PC-9 (cell line): ENCODE measurements around the gene IMMP2L. TPM values are rescaled to one million over a fixed set of nuclear protein-coding genes. Genes with fewer than 3 reads are reported as not detected.

ENCODE experiments used
- BruUV-seq: library from RNA; stranded (reverse); fragments of 400-500 nt; replicated peaks from 2 replicates; lab custom pipeline; 2021; lab: Mats Ljungman, UMichigan
- CTCF ChIA-PET: fragments of 300-600 bp; sonication (Branson Sonifier 250); formaldehyde crosslinking; loops from one replicate; lab custom pipeline; 2022; ENCODE audit warnings: antibody characterized with exemption; lab: Charles Lee
- POLR2A ChIA-PET: fragments of 300-600 bp; sonication (Branson Sonifier 250); formaldehyde crosslinking; loops from one replicate; lab custom pipeline; 2022; ENCODE audit warnings: antibody characterized with exemption; ENCODE audit not compliant: unreplicated experiment; lab: Charles Lee
- DNase-seq, 2 experiments: peaks; one replicate each; pipeline versions ENCODE4 v3.0.0 to v3.0.0-alpha.2; 2015 to 2022; ENCODE audit warnings: mixed read lengths in 1 of 2
- H2AFZ ChIP-seq: fragments of 200-600 bp; sonication (generic); 2 replicates; pipeline ENCODE4 v1.8.1; 2017; ENCODE audit warnings: antibody characterized with exemption
- H3F3A ChIP-seq: fragments of 200-600 bp; sonication (generic); 2 replicates; pipeline ENCODE4 v1.8.1; 2017; ENCODE audit warnings: antibody characterized with exemption, mild to moderate bottlenecking, low read depth; ENCODE audit not compliant: insufficient read depth
- H3K27ac ChIP-seq: fragments of 200-600 bp; sonication (generic); 2 replicates; pipeline ENCODE4 v1.6.1; 2016; ENCODE audit warnings: mixed run types
- H3K27me3 ChIP-seq: fragments of 200-600 bp; sonication (generic); 2 replicates; pipeline ENCODE4 v1.6.1; 2016; ENCODE audit warnings: low read depth, mixed run types; ENCODE audit not compliant: insufficient read depth
- H3K36me3 ChIP-seq: fragments of 200-600 bp; sonication (generic); 2 replicates; pipeline ENCODE4 v1.6.1; 2016; ENCODE audit warnings: low read depth, mixed run types
- H3K4me1 ChIP-seq: fragments of 200-600 bp; sonication (generic); replicated peaks from 2 replicates; pipeline ENCODE4 v1.6.1; 2016; ENCODE audit warnings: mixed run types; ENCODE audit not compliant: insufficient read depth
- H3K4me2 ChIP-seq: fragments of 200-600 bp; sonication (generic); 2 replicates; pipeline ENCODE4 v1.6.1; 2017; ENCODE audit warnings: mixed run types
- H3K4me3 ChIP-seq: fragments of 200-600 bp; sonication (generic); 2 replicates; pipeline ENCODE4 v1.6.1; 2016; ENCODE audit warnings: mixed run types
- H3K79me2 ChIP-seq: fragments of 200-600 bp; sonication (generic); 2 replicates; pipeline ENCODE4 v1.6.1; 2017; ENCODE audit warnings: low read depth, mixed run types
- H3K9me2 ChIP-seq: fragments of 200-600 bp; sonication (generic); 2 replicates; pipeline ENCODE4 v1.8.1; 2017; ENCODE audit warnings: mild to moderate bottlenecking; ENCODE audit not compliant: insufficient read depth
- H3K9me3 ChIP-seq: fragments of 200-600 bp; sonication (generic); 2 replicates; pipeline ENCODE4 v1.8.1; 2016; ENCODE audit warnings: low read depth; ENCODE audit not compliant: insufficient read depth
- H4K20me1 ChIP-seq: fragments of 200-600 bp; sonication (generic); 2 replicates; pipeline ENCODE4 v1.8.1; 2017; ENCODE audit not compliant: insufficient read depth
- CTCF ChIP-seq: fragments of 200-600 bp; sonication (generic); conservative IDR thresholded peaks from 2 replicates; pipeline ENCODE4 v1.6.1; 2017; ENCODE audit warnings: mixed run types, antibody characterized with exemption, mild to moderate bottlenecking, moderate library complexity
- EZH2 ChIP-seq: fragments of 200-600 bp; sonication (generic); IDR thresholded peaks from 2 replicates; pipeline ENCODE4 v1.8.0; 2017; ENCODE audit warnings: antibody characterized with exemption, low read depth
- intact Hi-C: fragments of 100-400 bp; cut with micrococcal nuclease; formaldehyde crosslinking; loops from one replicate; pipeline ENCODE4 v1.10.0; 2022; ENCODE audit not compliant: unreplicated experiment
- total RNA-seq: library from RNA; stranded (reverse); gene quantifications from 2 replicates; pipeline ENCODE4 v1.2.3, GENCODE V29; 2021

IMMP2L gene
- total RNA-seq, 1 experiment from 2014 or later, result 40.5 TPM

GRCh38 chr7:110988890-110989501 is 573.3 kb downstream of the IMMP2L start:
- Histone ChIP-seq H4K20me1 (no peaks in the 10 kb centered on the region), H3K4me2 (no peak overlapping the region), H3K4me3 (no peak overlapping the region), H3K9me2 (no peaks in the 10 kb centered on the region), H3K79me2 (no peaks in the 10 kb centered on the region), H2AFZ (no peak overlapping the region), H3F3A (no peaks in the 10 kb centered on the region), H3K27me3 (no peaks in the 10 kb centered on the region), H3K4me1 (no peaks in the 10 kb centered on the region), H3K36me3 (no peaks in the 10 kb centered on the region), H3K9me3 (no peaks in the 10 kb centered on the region), H3K27ac (no peak overlapping the region)
- BruUV-seq, result no TSS peak
- DNase-seq, result no peak
- no peak for TF ChIP-seq EZH2
- intact Hi-C loops, result no loop called here
- CTCF ChIA-PET, result no interaction called here
- POLR2A ChIA-PET, result no interaction called here

- no TSS peak for BruUV-seq
- no peak for TF ChIP-seq CTCF
- TF ChIP-seq EZH2, result no peak
- Histone ChIP-seq H3K27ac (no peak overlapping the region), H3K27me3 (no peaks in the 10 kb centered on the region), H3K4me3 (no peak overlapping the region), H3K4me1 (no peaks in the 10 kb centered on the region), H3K9me2 (no peaks in the 10 kb centered on the region), H3F3A (no peaks in the 10 kb centered on the region), H3K36me3 (no peaks in the 10 kb centered on the region), H3K4me2 (no peak overlapping the region), H4K20me1 (no peaks in the 10 kb centered on the region), H3K79me2 (no peaks in the 10 kb centered on the region), H2AFZ (no peak overlapping the region), H3K9me3 (no peaks in the 10 kb centered on the region)
- POLR2A ChIA-PET, result no interaction called here
- CTCF ChIA-PET, result no interaction called here
- DNase-seq, result no peak
- intact Hi-C loops, result no loop called here
Measured at GRCh38 chr7:110988348-110988747, 573.9 kb downstream of the IMMP2L start.

- no peaks in the 10 kb centered on the region for H3K9me3 ChIP-seq
- no peaks in the 10 kb centered on the region for H3F3A ChIP-seq
- H3K4me1 ChIP-seq, result no peaks in the 10 kb centered on the region
- ChIA-PET POLR2A (no interaction called here), CTCF (no interaction called here)
- H3K9me2 ChIP-seq, result no peaks in the 10 kb centered on the region
- TF ChIP-seq CTCF, result no peak
- no peak for TF ChIP-seq EZH2
- no peaks in the 10 kb centered on the region for H4K20me1 ChIP-seq
- intact Hi-C loops, result no loop called here
- H2AFZ ChIP-seq, result no peak overlapping the region
- no peak overlapping the region for H3K27ac ChIP-seq
- no peak overlapping the region for H3K4me3 ChIP-seq
- H3K79me2 ChIP-seq, result no peaks in the 10 kb centered on the region
- H3K4me2 ChIP-seq, result no peak overlapping the region
- DNase-seq, result no peak
- no peaks in the 10 kb centered on the region for H3K36me3 ChIP-seq
- H3K27me3 ChIP-seq, result no peaks in the 10 kb centered on the region
- BruUV-seq, result no TSS peak
Measured at GRCh38 chr7:110987127-110987693, 575.1 kb downstream of the IMMP2L start.
